Mesenteric fat pad (tissue), 1 donor: Measurements from ENCODE around the gene MYBPC2. TPM values are rescaled to one million over a fixed set of nuclear protein-coding genes. Genes with fewer than 3 reads are reported as not detected.
"Not testable (repeated sequence)": the region's sequence is repeated elsewhere in the genome, so short reads cannot be mapped to it uniquely, and the experiment has no call there.

Source experiments
- DNase-seq: peaks from one replicate; pipeline ENCODE4 v3.0.0-alpha.2; 2020; ENCODE audit warnings: low spot score
- long read RNA-seq: library from polyadenylated mRNA; unstranded; transcript quantifications from one replicate; pipeline ENCODE4 v2.0.0, GENCODE V29; 2020
- total RNA-seq: library from RNA; stranded (reverse); fragmentation: NEBNext Ultra II Directional; extraction: Animal tissue kit (Norgen Biotek cat#: 25700); gene quantifications from one replicate; pipeline ENCODE4 v1.2.1, GENCODE V29; 2021
- donor health status: DM: yes; HTN: yes; CAD: no.

The MYBPC2 gene
- total RNA-seq = not detected
- long read RNA-seq = 0 reads

- DNase-seq = no peak
These were observed at the start of gene MYBPC2 for GRCh38 chr19:50432221-50433028. TSS of gene MYBPC2 (plus strand) at chr19:50432892. CDS start at chr19:50432954, 62 bp downstream.

- no peak for DNase-seq
These were observed 49.5 kb upstream of the MYBPC2 start for GRCh38 chr19:50383001-50383851.

GRCh38 chr19:50383852-50384684 is 48.6 kb upstream of the MYBPC2 start, which contains the start of gene POLD1:
TSS of gene POLD1 (plus strand) at chr19:50384347. CDS start at chr19:50398852, 14,505 bp downstream.
- peak; percentile 98 for DNase-seq

- DNase-seq = no peak
These were observed 47.8 kb upstream of the MYBPC2 start for GRCh38 chr19:50384685-50385535.

GRCh38 chr19:50387176-50387867 is 45.4 kb upstream of the MYBPC2 start:
- DNase-seq = no peak

GRCh38 chr19:50387868-50388245 is 44.8 kb upstream of the MYBPC2 start:
- no peak for DNase-seq

GRCh38 chr19:50390295-50390694 is 42.4 kb upstream of the MYBPC2 start:
- DNase-seq = not testable (repeated sequence)

GRCh38 chr19:50390952-50391351 is 41.7 kb upstream of the MYBPC2 start:
- not testable (repeated sequence) for DNase-seq

- DNase-seq = no peak
These were observed 39.9 kb upstream of the MYBPC2 start for GRCh38 chr19:50392759-50393158.

GRCh38 chr19:50393589-50393988 is 39.1 kb upstream of the MYBPC2 start:
- DNase-seq = no peak

GRCh38 chr19:50394017-50394416 is 38.7 kb upstream of the MYBPC2 start:
- no peak for DNase-seq

GRCh38 chr19:50398675-50399367 is 33.9 kb upstream of the MYBPC2 start:
- no peak for DNase-seq

GRCh38 chr19:50399368-50399745 is 33.3 kb upstream of the MYBPC2 start:
- DNase-seq = no peak

GRCh38 chr19:50401605-50402450 is 30.9 kb upstream of the MYBPC2 start:
- DNase-seq = no peak

- no peak for DNase-seq
These were observed 30.0 kb upstream of the MYBPC2 start for GRCh38 chr19:50402544-50403301.

GRCh38 chr19:50406156-50406820 is 26.4 kb upstream of the MYBPC2 start:
- DNase-seq = no peak

GRCh38 chr19:50406829-50407228 is 25.9 kb upstream of the MYBPC2 start:
- no peak for DNase-seq
